K562 (cell line): ENCODE results near the gene PRR11. TPM values are rescaled to one million over a fixed set of nuclear protein-coding genes. Genes with fewer than 3 reads are reported as not detected.
A peak's percentile ranks its signal among the peaks of the same experiment; 100 is the strongest.

Experiments
- ARID3A ChIP-seq: IDR thresholded peaks from 2 replicates; pipeline ENCODE4 v1.6.1; 2012; ENCODE audit warnings: low read depth, low read length, improper control_type of control experiment, borderline replicate concordance
- ATF1 ChIP-seq, 2 experiments: fragments of 450-650 bp in 1 of 2; IDR thresholded peaks; 2 replicates each; pipeline ENCODE4 v1.6.1; 2016; ENCODE audit warnings: missing compliant biosample characterization in 1 of 2, missing genetic modification characterization in 1 of 2
- ELF1 ChIP-seq: fragments of 200-800 bp; sonication (Bioruptor generic); IDR thresholded peaks from 2 replicates; pipeline ENCODE4 v1.6.1; 2016; ENCODE audit warnings: missing genetic modification characterization, missing compliant biosample characterization
- ESRRA ChIP-seq: fragments of 450-650 bp; IDR thresholded peaks from 2 replicates; pipeline ENCODE4 v1.6.1; 2014; ENCODE audit warnings: low read depth, mild to moderate bottlenecking, moderate library complexity, borderline replicate concordance
- HMBOX1 ChIP-seq: sonication (generic); IDR thresholded peaks from 2 replicates; pipeline ENCODE4 v1.6.1; 2016
- MCM7 ChIP-seq, 2 experiments: fragments of 450-650 bp; IDR thresholded peaks; 2 replicates each; pipeline ENCODE4 v1.6.1; 2016 to 2018
- NFYB ChIP-seq: IDR thresholded peaks from 2 replicates; pipeline ENCODE4 v1.6.1; 2011; ENCODE audit warnings: mild to moderate bottlenecking, moderate library complexity; ENCODE audit not compliant: insufficient read length; ENCODE audit errors: extremely low read depth
- NR3C1 ChIP-seq: sonication (generic); formaldehyde crosslinking; IDR thresholded peaks from 2 replicates; pipeline ENCODE4 v1.8.1; 2022; ENCODE audit warnings: missing genetic modification reagents
- PKNOX1 ChIP-seq: fragments of 450-650 bp; IDR thresholded peaks from 2 replicates; pipeline ENCODE4 v1.6.1; 2016
- STAT6 ChIP-seq: sonication (generic); formaldehyde crosslinking; IDR thresholded peaks from 2 replicates; pipeline ENCODE4 v1.8.1; 2023; ENCODE audit warnings: mild to moderate bottlenecking, missing genetic modification reagents
- TEAD2 ChIP-seq: fragments of 450-650 bp; IDR thresholded peaks from 2 replicates; pipeline ENCODE4 v1.6.1; 2016; ENCODE audit warnings: missing genetic modification characterization, control low read depth, missing compliant biosample characterization
- VEZF1 ChIP-seq: fragments of 200-800 bp; sonication (Bioruptor generic); IDR thresholded peaks from 2 replicates; pipeline ENCODE4 v1.6.1; 2017; ENCODE audit warnings: missing genetic modification characterization, missing compliant biosample characterization
- ZBTB11 ChIP-seq, 3 experiments: fragments of 200-800 bp in 1 of 3; fragments of 250-450 bp in 1 of 3; fragments of 450-650 bp in 1 of 3; sonication (Bioruptor Pico) in 1 of 3; sonication (Bioruptor generic) in 1 of 3; formaldehyde crosslinking in 1 of 3; IDR thresholded peaks; 2 replicates each; pipeline versions ENCODE4 v1.6.1 to v1.8.0; 2016 to 2022; ENCODE audit warnings: mild to moderate bottlenecking in 2 of 3, missing genetic modification characterization in 2 of 3, missing compliant biosample characterization in 1 of 3, moderate library complexity in 1 of 3
- ZNF274 ChIP-seq: IDR thresholded peaks from 2 replicates; pipeline ENCODE4 v1.6.1; 2011; ENCODE audit warnings: low read depth, mild to moderate bottlenecking, low read length, moderate library complexity, borderline replicate concordance
- polyA plus RNA-seq, 8 experiments: library from polyadenylated mRNA; depleted of rRNA in 4 of 8; stranded (reverse) in 5 of 8; unstranded in 3 of 8; fragments of >200 nt; fragmentation: Nextera tagmentation in 2 of 8; fragmentation: Illumina TruSeq in 1 of 8; extraction: Ambion mirVana in 2 of 8; extraction: Trizol in 1 of 8; gene quantifications; 2 replicates each; pipeline versions ENCODE4 v1.2.1 to v1.2.3, GENCODE V29; 2011 to 2014; ENCODE audit warnings: inconsistent platforms in 1 of 8, missing spikeins in 1 of 8
- total RNA-seq, 7 experiments: library from RNA; depleted of rRNA in 6 of 7; stranded (reverse); fragments of >200 nt in 6 of 7; fragmentation: Illumina TruSeq in 2 of 7; extraction: Trizol in 2 of 7; gene quantifications; 2 replicates each; pipeline versions ENCODE4 v1.2.1 to v1.2.3, GENCODE V29; 2011 to 2021; ENCODE audit warnings: low replicate concordance in 1 of 7

Gene PRR11
- total and polyA plus RNA-seq, 9 of the 15 experiments (the other 6 are each of a cell fraction or from before 2014, with no cell fraction given), result 13.3 to 75.2 (median 46.4) TPM

GRCh38 chr17:59155439-59156177 is at the start of gene PRR11 (continued):
- TF ChIP-seq ELF1 (tag) (no peak), PKNOX1 (no peak), MCM7 (IDR thresholded peaks at IDR 0.05) (no peak), NR3C1 (CRISPR knock-in tag) (no peak), ATF1 (CRISPR knock-in tag; IDR thresholded peaks at IDR 0.05) (no peak; the same call in 1 of the 2 replicates), ATF1 (tag; IDR thresholded peaks at IDR 0.05) (peak; percentile 95), ESRRA (no peak), ZBTB11 (CRISPR knock-in tag; IDR thresholded peaks at IDR 0.05) (peak in 1 of 3 experiments; percentile 87; a peak in 2 of 6 replicates), VEZF1 (peak; percentile 79), ZNF274 (no peak), ARID3A (no peak), STAT6 (CRISPR knock-in tag) (no peak), HMBOX1 (peak; percentile 87), NFYB (peak; percentile 45), TEAD2 (no peak)
